ENCODE measurements around the gene MSANTD3. TPM values are rescaled to one million over a fixed set of nuclear protein-coding genes. Genes with fewer than 3 reads are reported as not detected.

The MSANTD3 gene
- total and polyA plus RNA-seq, 2 of the 4 experiments (the other 2 are of a cell fraction): 45.5 to 55.9 TPM

GRCh38 chr9:100445903-100446549, 19.1 kb downstream of the MSANTD3 start:
- no peak overlapping the region for H2BK120ac ChIP-seq (ENCODE audit: low read depth, low read length)
- H2AK5ac ChIP-seq (ENCODE audit: low read depth, low read length): no peak overlapping the region
- ChIA-PET POLR2A (ENCODE audit: unreplicated experiment) (no interaction called here), CTCF (interaction anchor here (0.6 to 1.7 kb wide), 3 partner anchors 23 to 373 kb away, joined by 3 to 4 read pairs (median 3); no protein-coding TSS in a partner anchor)
- TF ChIP-seq FOS (IDR thresholded peaks at IDR 0.05; ENCODE audit: low read depth, low read length) (no peak), MAZ (IDR thresholded peaks at IDR 0.05; ENCODE audit: borderline replicate concordance, low read depth, low read length) (no peak), NFE2L2 (IDR thresholded peaks at IDR 0.05; ENCODE audit: low read depth, low read length) (no peak), POLR2A (IDR thresholded peaks at IDR 0.05; ENCODE audit: low read depth, low read length) (no peak), MAFK (IDR thresholded peaks at IDR 0.05; ENCODE audit: low read depth, low read length) (no peak), RCOR1 (IDR thresholded peaks at IDR 0.05; ENCODE audit: insufficient replicate concordance, low read length) (no peak)
- no peak overlapping the region for H4K5ac ChIP-seq (ENCODE audit: low read depth, low read length)
- H3K14ac ChIP-seq (replicated peaks; ENCODE audit: low read depth, low read length): no peak overlapping the region
- H4K20me1 ChIP-seq (ENCODE audit: insufficient read depth, low read length): peaks cover 70% of the 10 kb centered on the region
- H3K27ac ChIP-seq (ENCODE audit: insufficient read depth, low read length): no peak overlapping the region
- no peak overlapping the region for H2BK15ac ChIP-seq (ENCODE audit: low read depth, low read length)
- dilution Hi-C loops (cut with HindIII; ENCODE audit: low sequenced_read_pairs, unreplicated experiment): no loop called here
- no peak overlapping the region for H3K4ac ChIP-seq (ENCODE audit: low read depth, low read length)
- no peak overlapping the region for H3K56ac ChIP-seq (ENCODE audit: extremely low read depth, insufficient read depth, low read length)
- H3K4me3 ChIP-seq (ENCODE audit: insufficient read depth, low read depth, low read length): no peak overlapping the region
- no peak overlapping the region for H3K23ac ChIP-seq (ENCODE audit: low read depth, low read length)
- H4K91ac ChIP-seq (ENCODE audit: insufficient read depth, low read depth, low read length): no peak overlapping the region
- peaks cover 15% of the 10 kb centered on the region for H3K9me1 ChIP-seq (ENCODE audit: insufficient read depth, low read length)
- peaks cover 21 to 65% of the 10 kb centered on the region in 2 experiments for H3K79me1 ChIP-seq (ENCODE audit: low read depth in 1 of 2, low read length in 2 of 2)
- H3K27me3 ChIP-seq (ENCODE audit: control insufficient read depth, insufficient read depth, low read length): no peaks in the 10 kb centered on the region
- no peak overlapping the region for H2BK5ac ChIP-seq (ENCODE audit: low read depth, low read length, poor library complexity, severe bottlenecking)
- no peak overlapping the region for H2AK9ac ChIP-seq (replicated peaks; ENCODE audit: low read depth, low read length, poor library complexity)
- peaks cover 10% of the 10 kb centered on the region for H3K4me1 ChIP-seq (ENCODE audit: control insufficient read depth, insufficient read depth, low read length)
- H3K4me2 ChIP-seq (ENCODE audit: low read depth, low read length): no peak overlapping the region
- H2AFZ ChIP-seq (replicated peaks; ENCODE audit: low read length, poor library complexity): no peak overlapping the region
- in situ Hi-C loops (cut with MboI; ENCODE audit: low sequenced_read_pairs): no loop called here
- H2BK20ac ChIP-seq (ENCODE audit: low read depth, low read length): no peak overlapping the region
- intact Hi-C loops (cut with micrococcal nuclease): no loop called here
- H3K18ac ChIP-seq (ENCODE audit: low read depth, low read length): no peak overlapping the region
- no peak overlapping the region for H4K8ac ChIP-seq (ENCODE audit: low read depth in 2 of 2, low read length in 2 of 2)
- H3K9ac ChIP-seq (ENCODE audit: low read depth, low read length): no peak overlapping the region
- H3K36me3 ChIP-seq (ENCODE audit: control insufficient read depth, insufficient read depth, low read length): peaks cover 21% of the 10 kb centered on the region
- BruUV-seq (replicated peaks): no TSS peak
- ATAC-seq (ENCODE audit: low read depth): no peak
- no CpG with 5 or more reads among the region's 5 CpGs for WGBS, 2 experiments (ENCODE audit: extremely low coverage in 2 of 2, insufficient read length in 1 of 2)
- DNase-seq: no peak
- H3K9me3 ChIP-seq (ENCODE audit: control insufficient read depth, insufficient read depth, low read length): no peaks in the 10 kb centered on the region
